Vagina (tissue), 2 donors: ENCODE results near the gene C5orf15. TPM values are rescaled to one million over a fixed set of nuclear protein-coding genes. Genes with fewer than 3 reads are reported as not detected.
A peak's percentile ranks its signal among the peaks of the same experiment; 100 is the strongest.

Experiments used
- DNase-seq, 2 donors: peaks; one replicate each; pipeline ENCODE4 v3.0.0-alpha.2; 2017; ENCODE audit errors: extremely low spot score in 2 of 2
- H3K27ac ChIP-seq: fragments of 200-600 bp; sonication (generic); one replicate; pipeline ENCODE4 v1.5.1; 2019
- H3K27me3 ChIP-seq: fragments of 200-600 bp; sonication (generic); one replicate; pipeline ENCODE4 v1.5.1; 2019
- H3K36me3 ChIP-seq, 2 donors: fragments of 200-600 bp; sonication (generic); one replicate each; pipeline ENCODE4 v1.5.1; 2017 to 2019
- H3K4me1 ChIP-seq: fragments of 200-600 bp; sonication (generic); one replicate; pipeline ENCODE4 v1.5.1; 2019
- H3K4me3 ChIP-seq, 2 donors: fragments of 200-600 bp; sonication (generic); 1 replicate in 1 of 2; 2 replicates in 1 of 2; pipeline ENCODE4 v1.5.1; 2016 to 2019
- H3K9me3 ChIP-seq: fragments of 200-600 bp; sonication (generic); one replicate; pipeline ENCODE4 v1.5.1; 2019
- CTCF ChIP-seq, 3 experiments: fragments of 450-650 bp in 2 of 3; fragments of 200-600 bp in 1 of 3; sonication (generic) in 1 of 3; IDR thresholded peaks; one replicate each; pipeline ENCODE4 v1.5.1; 2017 to 2019; ENCODE audit warnings: antibody characterized with exemption in 3 of 3, mild to moderate bottlenecking in 2 of 3, moderate library complexity in 2 of 3
- POLR2A ChIP-seq, 2 donors: fragments of 450-650 bp; IDR thresholded peaks; one replicate each; pipeline ENCODE4 v1.6.1; 2017; ENCODE audit warnings: antibody characterized with exemption in 2 of 2, mild to moderate bottlenecking in 2 of 2, moderate library complexity in 2 of 2
- POLR2AphosphoS5 ChIP-seq, 2 donors: sonication (generic); formaldehyde crosslinking; IDR thresholded peaks; one replicate each; pipeline ENCODE4 v1.9.0; 2017; ENCODE audit warnings: antibody characterized with exemption in 2 of 2, mild to moderate bottlenecking in 2 of 2, low read depth in 1 of 2; ENCODE audit not compliant: insufficient read depth in 1 of 2
- intact Hi-C: fragments of 100-400 bp; cut with DNase I; formaldehyde crosslinking; loops from one replicate; pipeline ENCODE4 v1.15.1; 2023
- total RNA-seq: library from RNA; depleted of rRNA; stranded (reverse); fragments of >200 nt; gene quantifications from one replicate; pipeline ENCODE4 v1.2.3, GENCODE V29; 2016

The C5orf15 gene
- total RNA-seq, 1 donor from 2014 or later: 35.8 TPM

- Histone ChIP-seq H3K4me3 (peak overlapping the region; percentile 72 to 74), H3K4me1 (peaks cover 43% of the 10 kb centered on the region), H3K27me3 (no peaks in the 10 kb centered on the region), H3K36me3 (no peaks in the 10 kb centered on the region), H3K27ac (peak overlapping the region; percentile 97), H3K9me3 (no peaks in the 10 kb centered on the region)
- no peak for DNase-seq
- intact Hi-C loops: no loop called here
- TF ChIP-seq POLR2AphosphoS5 (IDR thresholded peaks at IDR 0.05; ENCODE audit: insufficient read depth in 1 of 2, low read depth in 1 of 2) (no peak), POLR2A (IDR thresholded peaks at IDR 0.05) (no peak), CTCF (IDR thresholded peaks at IDR 0.05) (no peak)
These were observed 37.1 kb upstream of the C5orf15 start for GRCh38 chr5:134005417-134006061.

GRCh38 chr5:134004626-134005416 lies 36.4 kb upstream of the C5orf15 start, which contains the start of gene VDAC1:
VDAC1 (minus strand) TSS chr5:134004975; CDS start chr5:133993012, 11,963 bp downstream.
- Histone ChIP-seq H3K4me3 (peak within 1 kb of the TSS; percentile 72 to 74), H3K4me1 (peaks cover 50% of the 10 kb centered on the region), H3K36me3 (no peaks in the 10 kb centered on the region), H3K27ac (peak within 1 kb of the TSS; percentile 97), H3K27me3 (no peaks in the 10 kb centered on the region), H3K9me3 (no peaks in the 10 kb centered on the region)
- peak in 1 of 2 donors; percentile 79 for TF ChIP-seq POLR2A (IDR thresholded peaks at IDR 0.05)
- TF ChIP-seq CTCF (IDR thresholded peaks at IDR 0.05): no peak
- TF ChIP-seq POLR2AphosphoS5 (IDR thresholded peaks at IDR 0.05; ENCODE audit: insufficient read depth in 1 of 2, low read depth in 1 of 2): peak in 1 of 2 donors; percentile 87
- intact Hi-C loops: no loop called here
- no peak for DNase-seq

- DNase-seq: no peak
- Histone ChIP-seq H3K27me3 (no peaks in the 10 kb centered on the region), H3K36me3 (no peaks in the 10 kb centered on the region), H3K27ac (peak overlapping the region; percentile 97), H3K4me3 (peak overlapping the region; percentile 72 to 74), H3K9me3 (no peaks in the 10 kb centered on the region), H3K4me1 (peaks cover 58% of the 10 kb centered on the region)
- TF ChIP-seq CTCF (IDR thresholded peaks at IDR 0.05): no peak
- TF ChIP-seq POLR2AphosphoS5 (IDR thresholded peaks at IDR 0.05; ENCODE audit: insufficient read depth in 1 of 2, low read depth in 1 of 2): no peak
- TF ChIP-seq POLR2A (IDR thresholded peaks at IDR 0.05): no peak
- intact Hi-C loops: no loop called here
These were observed 35.6 kb upstream of the C5orf15 start for GRCh38 chr5:134003817-134004625.

GRCh38 chr5:134003064-134003816 lies 34.8 kb upstream of the C5orf15 start:
- Histone ChIP-seq H3K27ac (peak overlapping the region; percentile 97), H3K27me3 (no peaks in the 10 kb centered on the region), H3K4me1 (peaks cover 66% of the 10 kb centered on the region), H3K4me3 (peak overlapping the region; percentile 72 to 74), H3K36me3 (no peaks in the 10 kb centered on the region), H3K9me3 (no peaks in the 10 kb centered on the region)
- no peak for DNase-seq
- no peak for TF ChIP-seq POLR2AphosphoS5 (IDR thresholded peaks at IDR 0.05; ENCODE audit: insufficient read depth in 1 of 2, low read depth in 1 of 2)
- TF ChIP-seq POLR2A (IDR thresholded peaks at IDR 0.05): no peak
- no peak for TF ChIP-seq CTCF (IDR thresholded peaks at IDR 0.05)
- intact Hi-C loops: no loop called here
